AG08396 (cell line): ENCODE results near the gene AHNAK2.

ENCODE experiments used
- DNase-seq: peaks from one replicate; pipeline ENCODE4 v3.0.0; 2012; ENCODE audit warnings: low spot score, mixed read lengths

The AHNAK2 gene

GRCh38 chr14:104986487-104987164 is 8.5 kb upstream of the AHNAK2 start:
- no peak for DNase-seq

GRCh38 chr14:104985675-104986486 is 7.7 kb upstream of the AHNAK2 start, which contains the start of gene CLBA1:
Gene CLBA1 (plus strand): TSS chr14:104985788. CDS start chr14:104986432, 644 bp downstream.
- peak; percentile 99 for DNase-seq

- no peak for DNase-seq
These were observed 6.1 kb upstream of the AHNAK2 start for GRCh38 chr14:104984056-104984894.

- DNase-seq = no peak
These were observed 5.1 kb upstream of the AHNAK2 start for GRCh38 chr14:104983231-104983721.

- no peak for DNase-seq
These were observed 4.5 kb upstream of the AHNAK2 start for GRCh38 chr14:104982548-104983230.

- DNase-seq = no peak
These were observed 3.7 kb upstream of the AHNAK2 start for GRCh38 chr14:104981699-104982541.

GRCh38 chr14:104980611-104981531 is 2.7 kb upstream of the AHNAK2 start:
- DNase-seq = no peak

- no peak for DNase-seq
These were observed 1.8 kb upstream of the AHNAK2 start for GRCh38 chr14:104979758-104980610.

GRCh38 chr14:104978746-104979691 is 845 bp upstream of the AHNAK2 start:
- DNase-seq = no peak

- no peak for DNase-seq
These were observed 1.0 kb downstream of the AHNAK2 start for GRCh38 chr14:104977008-104977680.

DNA sequence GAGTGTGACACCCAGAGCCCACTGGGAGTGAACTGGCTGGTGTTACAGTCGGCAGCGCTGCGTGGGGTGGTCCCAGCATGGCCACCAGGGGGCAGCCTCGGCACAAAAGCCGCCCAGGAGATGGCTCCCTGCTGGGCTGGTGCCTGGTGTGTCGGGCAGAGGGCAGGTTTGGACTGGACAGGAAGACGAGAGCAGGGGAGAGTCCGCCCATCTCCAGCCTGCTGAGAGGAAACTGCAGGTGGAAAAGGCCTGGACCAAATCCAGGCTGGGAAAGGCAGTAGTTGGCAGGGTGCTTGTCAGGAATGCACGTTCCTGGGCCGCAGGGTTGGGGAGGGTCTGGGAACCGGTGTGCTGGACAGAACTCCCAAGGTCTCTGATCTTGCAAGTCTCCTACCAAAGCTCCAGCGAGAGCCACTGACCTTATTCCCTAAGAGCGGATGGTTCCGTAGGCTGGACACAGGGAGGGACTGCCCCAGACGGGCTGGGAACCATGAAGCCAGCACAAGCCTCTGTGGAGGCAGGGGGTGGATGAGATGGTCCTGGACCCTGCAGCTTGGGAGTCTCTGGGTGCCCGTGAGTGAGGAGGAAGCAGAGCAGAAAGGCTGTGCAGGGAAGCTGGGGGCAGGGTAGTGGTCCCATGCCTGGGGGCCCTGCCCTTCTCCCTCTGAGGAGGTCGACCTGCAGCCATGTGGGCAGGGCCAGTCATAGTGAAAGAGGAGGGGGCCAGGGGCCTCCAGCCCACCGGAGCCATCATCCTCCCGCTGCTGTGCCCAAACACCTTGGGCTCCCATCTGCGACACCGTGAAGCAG is 1.8 kb downstream of the AHNAK2 start:
- peak; percentile 81 for DNase-seq

DNA sequence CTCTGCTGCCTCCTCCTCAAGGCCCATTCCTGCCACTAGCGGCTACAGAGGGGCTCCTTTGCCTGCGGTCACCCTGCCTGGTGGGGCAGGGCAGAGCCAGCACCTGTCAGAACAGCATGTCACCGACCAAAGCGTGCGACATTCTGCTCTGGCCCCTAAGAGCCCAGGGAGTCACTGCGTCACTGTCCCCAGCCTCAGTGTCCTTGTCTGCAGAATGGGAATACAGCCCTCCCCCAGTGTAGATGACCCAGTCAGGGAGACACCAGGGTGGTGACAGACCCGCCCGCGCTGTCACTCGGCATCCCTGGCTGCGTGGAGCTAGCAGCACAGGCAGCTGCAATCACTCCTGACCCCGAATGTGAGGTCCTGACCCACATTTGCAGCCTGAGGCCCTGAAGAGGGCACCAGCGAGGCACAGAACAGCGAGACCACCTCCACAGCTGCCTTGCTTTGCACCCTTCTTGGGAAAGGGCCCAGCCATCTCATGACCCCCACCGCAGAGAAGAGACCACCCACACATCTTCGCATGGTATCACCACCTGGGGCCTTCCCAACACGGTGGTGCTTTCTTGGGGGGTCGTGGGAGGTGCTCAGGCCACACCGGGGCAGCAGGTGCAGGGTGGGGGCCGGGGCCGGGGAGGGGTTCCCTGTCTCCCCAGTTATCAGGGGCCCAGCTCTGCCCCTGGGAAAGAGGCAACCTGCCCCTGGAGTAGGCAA is 2.5 kb downstream of the AHNAK2 start:
- DNase-seq = no peak

DNA sequence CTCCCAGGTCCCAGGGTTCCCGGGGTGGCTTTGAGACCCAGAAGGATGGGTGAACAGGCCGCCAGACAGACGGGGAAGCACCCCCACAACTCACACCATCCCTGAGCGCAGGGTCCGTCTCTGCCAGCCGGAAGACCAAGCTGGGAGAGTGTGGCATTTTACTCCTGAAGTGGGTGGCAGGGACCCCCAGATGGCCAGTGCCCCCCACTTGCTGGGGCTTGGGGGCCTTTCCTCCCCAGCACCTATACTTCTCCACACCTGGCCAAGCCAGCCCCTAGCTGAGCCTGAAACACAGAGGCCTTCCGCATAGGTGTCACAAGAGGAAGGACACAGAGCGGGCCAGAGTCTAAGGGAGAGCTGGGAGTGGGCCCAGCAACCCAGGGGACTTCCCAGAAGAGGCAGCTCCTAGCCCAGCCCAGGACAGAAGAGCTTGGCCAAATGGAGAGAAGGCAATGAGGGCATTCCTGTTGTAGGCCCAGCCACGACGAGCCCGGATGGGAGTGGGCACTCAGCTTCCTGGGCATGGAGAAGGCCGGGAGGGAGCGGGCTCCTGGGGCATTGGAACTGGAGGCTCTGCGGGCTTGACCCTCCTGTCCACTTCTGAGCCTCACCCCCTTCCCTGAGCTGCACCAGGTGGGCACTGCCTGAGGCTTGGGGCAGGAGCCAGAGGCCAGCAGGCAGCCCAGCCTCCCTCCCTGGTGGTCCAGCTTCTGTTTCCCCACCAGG is 3.3 kb downstream of the AHNAK2 start:
- no peak for DNase-seq

DNA sequence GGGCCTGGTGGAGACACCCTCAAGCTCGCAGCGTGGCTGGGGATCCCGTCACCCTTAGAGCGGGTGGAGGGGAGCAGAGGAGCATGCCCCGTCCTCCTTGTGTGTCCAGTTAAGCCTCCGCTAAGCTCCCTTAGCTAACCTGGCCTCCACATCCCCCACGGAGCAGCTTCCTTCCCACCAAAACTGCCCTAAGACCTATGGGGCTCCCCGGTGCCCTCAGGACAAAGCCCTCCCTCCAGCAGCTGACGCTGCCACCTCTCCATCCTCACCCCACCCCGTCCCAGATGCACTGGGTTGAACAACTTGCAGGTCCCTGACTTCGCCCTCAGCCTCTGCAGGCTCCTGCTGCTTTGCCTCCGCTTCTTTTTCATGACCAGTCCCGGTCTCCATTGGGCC is 4.0 kb downstream of the AHNAK2 start:
- no peak for DNase-seq
